ENCODE results near the gene SLA2. TPM values are rescaled to one million over a fixed set of nuclear protein-coding genes. Genes with fewer than 3 reads are reported as not detected.
"Not testable (repeated sequence)": the region's sequence is repeated elsewhere in the genome, so short reads cannot be mapped to it uniquely, and the experiment has no call there.

SLA2 gene
- total RNA-seq, 1 donor from 2014 or later, result 0.77 TPM

- TF ChIP-seq CTCF (IDR thresholded peaks at IDR 0.05; ENCODE audit: unreplicated experiment), result no peak
- DNase-seq (ENCODE audit: low spot score, unreplicated experiment), result peak; percentile 93
- peak within 1 kb of the TSS; percentile 93 for H3K4me3 Mint-ChIP-seq (ENCODE audit: low read depth)
These were observed 72.7 kb downstream of the SLA2 start, which contains the start of gene TGIF2 for GRCh38 chr20:36573103-36573797. Gene TGIF2 (plus strand): TSS chr20:36573597. CDS start chr20:36578775, 5,178 bp downstream.

GRCh38 chr20:36572701-36573102 lies 73.3 kb downstream of the SLA2 start:
- no peaks in the 10 kb centered on the region for H3K27me3 Mint-ChIP-seq
- H3K4me3 Mint-ChIP-seq (ENCODE audit: low read depth), result peak overlapping the region; percentile 80
- H3K36me3 Mint-ChIP-seq (ENCODE audit: insufficient read depth), result no peaks in the 10 kb centered on the region
- no peak for TF ChIP-seq CTCF (IDR thresholded peaks at IDR 0.05; ENCODE audit: unreplicated experiment)
- no peaks in the 10 kb centered on the region for H3K9me3 Mint-ChIP-seq (ENCODE audit: low read depth)
- H3K27ac Mint-ChIP-seq, result peak overlapping the region; percentile 98
- peak; percentile 22 for DNase-seq (ENCODE audit: low spot score, unreplicated experiment)
- peaks cover 37% of the 10 kb centered on the region for H3K4me1 Mint-ChIP-seq (ENCODE audit: low read depth)

More at GRCh38 chr20:36573103-36573797, 72.7 kb downstream of the SLA2 start, which contains the start of gene TGIF2:
- Mint-ChIP-seq H3K27me3 (no peaks in the 10 kb centered on the region), H3K4me1 (ENCODE audit: low read depth) (peaks cover 37% of the 10 kb centered on the region), H3K9me3 (ENCODE audit: low read depth) (no peaks in the 10 kb centered on the region), H3K27ac (peak within 1 kb of the TSS; percentile 98), H3K36me3 (ENCODE audit: insufficient read depth) (no peaks in the 10 kb centered on the region)

GRCh38 chr20:36571564-36572504 lies 74.2 kb downstream of the SLA2 start:
- Mint-ChIP-seq H3K4me1 (ENCODE audit: low read depth) (peaks cover 37% of the 10 kb centered on the region), H3K36me3 (ENCODE audit: insufficient read depth) (no peaks in the 10 kb centered on the region), H3K9me3 (ENCODE audit: low read depth) (no peaks in the 10 kb centered on the region), H3K4me3 (ENCODE audit: low read depth) (peak overlapping the region; percentile 80), H3K27me3 (no peaks in the 10 kb centered on the region), H3K27ac (peak overlapping the region; percentile 98)
- DNase-seq (ENCODE audit: low spot score, unreplicated experiment), result peak; percentile 39
- no peak for TF ChIP-seq CTCF (IDR thresholded peaks at IDR 0.05; ENCODE audit: unreplicated experiment)

GRCh38 chr20:36569847-36570429 lies 76.1 kb downstream of the SLA2 start:
- DNase-seq (ENCODE audit: low spot score, unreplicated experiment), result no peak
- Mint-ChIP-seq H3K27me3 (no peaks in the 10 kb centered on the region), H3K27ac (peak overlapping the region; percentile 68), H3K36me3 (ENCODE audit: insufficient read depth) (peaks cover 4% of the 10 kb centered on the region), H3K9me3 (ENCODE audit: low read depth) (peaks cover 3% of the 10 kb centered on the region), H3K4me1 (ENCODE audit: low read depth) (peaks cover 21% of the 10 kb centered on the region), H3K4me3 (ENCODE audit: low read depth) (no peak overlapping the region)
- TF ChIP-seq CTCF (IDR thresholded peaks at IDR 0.05; ENCODE audit: unreplicated experiment), result no peak

- DNase-seq (ENCODE audit: low spot score, unreplicated experiment), result no peak
- Mint-ChIP-seq H3K27me3 (no peaks in the 10 kb centered on the region), H3K4me1 (ENCODE audit: low read depth) (no peaks in the 10 kb centered on the region), H3K9me3 (ENCODE audit: low read depth) (peaks cover 6% of the 10 kb centered on the region), H3K27ac (no peak overlapping the region), H3K4me3 (ENCODE audit: low read depth) (no peak overlapping the region), H3K36me3 (ENCODE audit: insufficient read depth) (peaks cover 6% of the 10 kb centered on the region)
- TF ChIP-seq CTCF (IDR thresholded peaks at IDR 0.05; ENCODE audit: unreplicated experiment), result no peak
These were observed 80.5 kb downstream of the SLA2 start for GRCh38 chr20:36565520-36565919.

GRCh38 chr20:36564726-36565121 lies 81.3 kb downstream of the SLA2 start:
- not testable (repeated sequence) for H3K4me1 Mint-ChIP-seq (ENCODE audit: low read depth); DNase-seq (ENCODE audit: low spot score, unreplicated experiment); H3K27me3 Mint-ChIP-seq; H3K36me3 Mint-ChIP-seq (ENCODE audit: insufficient read depth); H3K4me3 Mint-ChIP-seq (ENCODE audit: low read depth); H3K27ac Mint-ChIP-seq; H3K9me3 Mint-ChIP-seq (ENCODE audit: low read depth)

GRCh38 chr20:36564078-36564725 lies 81.8 kb downstream of the SLA2 start:
- H3K4me3 Mint-ChIP-seq (ENCODE audit: low read depth); H3K27me3 Mint-ChIP-seq; H3K27ac Mint-ChIP-seq; DNase-seq (ENCODE audit: low spot score, unreplicated experiment); H3K9me3 Mint-ChIP-seq (ENCODE audit: low read depth); H3K4me1 Mint-ChIP-seq (ENCODE audit: low read depth); H3K36me3 Mint-ChIP-seq (ENCODE audit: insufficient read depth): not testable (repeated sequence)
